ENCODE results near the gene GDF10. TPM values are rescaled to one million over a fixed set of nuclear protein-coding genes. Genes with fewer than 3 reads are reported as not detected.

The GDF10 gene
- total RNA-seq, 2 experiments from 2014 or later: 0.30 to 0.32 TPM

GRCh38 chr10:47258921-47259320 lies 41.1 kb upstream of the GDF10 start:
- DNase-seq: no peak
- peaks cover 87% of the 10 kb centered on the region for H3K4me1 Mint-ChIP-seq
- no peaks in the 10 kb centered on the region for H3K27me3 Mint-ChIP-seq
- H3K36me3 Mint-ChIP-seq (ENCODE audit: low read depth): peaks cover 2% of the 10 kb centered on the region
- POLR2A ChIA-PET: no interaction called here
- no peak overlapping the region for H3K4me3 Mint-ChIP-seq
- no peak for ATAC-seq
- CTCF ChIA-PET: interaction anchor here (0.6 to 2.4 kb wide), 2 partner anchors 16 to 104 kb away, joined by 3 to 7 read pairs; no protein-coding TSS in a partner anchor
- intact Hi-C loops (cut with DNase I, micrococcal nuclease): loop anchor here in 1 of 2 experiments (5.0 kb wide), 1 partner anchor 92 kb away; no protein-coding TSS in a partner anchor
- peak overlapping the region; percentile 35 for H3K27ac Mint-ChIP-seq
- no peaks in the 10 kb centered on the region for H3K9me3 Mint-ChIP-seq (ENCODE audit: low read depth)

- DNase-seq: no peak
- ATAC-seq: no peak
- H3K36me3 Mint-ChIP-seq (ENCODE audit: low read depth): peaks cover 2% of the 10 kb centered on the region
- H3K27ac Mint-ChIP-seq: no peak overlapping the region
- POLR2A ChIA-PET: no interaction called here
- H3K4me3 Mint-ChIP-seq: no peak overlapping the region
- H3K27me3 Mint-ChIP-seq: no peaks in the 10 kb centered on the region
- CTCF ChIA-PET: interaction anchor here (0.6 to 2.4 kb wide), 3 partner anchors 16 to 177 kb away, joined by 3 to 7 read pairs (median 4); no protein-coding TSS in a partner anchor
- H3K9me3 Mint-ChIP-seq (ENCODE audit: low read depth): no peaks in the 10 kb centered on the region
- peaks cover 91% of the 10 kb centered on the region for H3K4me1 Mint-ChIP-seq
- intact Hi-C loops (cut with DNase I, micrococcal nuclease): loop anchor here in 1 of 2 experiments (5.0 kb wide), 1 partner anchor 92 kb away; no protein-coding TSS in a partner anchor
These were observed 40.5 kb upstream of the GDF10 start for GRCh38 chr10:47259466-47259865.

- peak overlapping the region; percentile 97 for H3K27ac Mint-ChIP-seq
- CTCF ChIA-PET: interaction anchor here (0.6 to 2.4 kb wide), 9 partner anchors 11 to 1132 kb away, joined by 3 to 7 read pairs (median 3); no protein-coding TSS in a partner anchor
- no peaks in the 10 kb centered on the region for H3K27me3 Mint-ChIP-seq
- peaks cover 94% of the 10 kb centered on the region for H3K4me1 Mint-ChIP-seq
- peak; percentile 55 for DNase-seq
- POLR2A ChIA-PET: no interaction called here
- peak overlapping the region; percentile 23 for H3K4me3 Mint-ChIP-seq
- H3K9me3 Mint-ChIP-seq (ENCODE audit: low read depth): no peaks in the 10 kb centered on the region
- no peak for ATAC-seq
- intact Hi-C loops (cut with DNase I, micrococcal nuclease): loop anchor here in 1 of 2 experiments (5.0 kb wide), 2 partner anchors 52 to 93 kb away; no protein-coding TSS in a partner anchor
- peaks cover 6% of the 10 kb centered on the region for H3K36me3 Mint-ChIP-seq (ENCODE audit: low read depth)
These were observed 39.4 kb upstream of the GDF10 start for GRCh38 chr10:47260505-47261111.

GRCh38 chr10:47261121-47261520 lies 38.9 kb upstream of the GDF10 start:
- Mint-ChIP-seq H3K4me1 (peaks cover 94% of the 10 kb centered on the region), H3K27me3 (no peaks in the 10 kb centered on the region), H3K36me3 (ENCODE audit: low read depth) (peaks cover 10% of the 10 kb centered on the region), H3K9me3 (ENCODE audit: low read depth) (peaks cover 5% of the 10 kb centered on the region), H3K27ac (peak overlapping the region; percentile 97), H3K4me3 (peak overlapping the region; percentile 23)
- DNase-seq: peak; percentile 60
- POLR2A ChIA-PET: no interaction called here
- CTCF ChIA-PET: interaction anchor here (0.6 to 2.4 kb wide), 8 partner anchors 10 to 1132 kb away, joined by 3 to 7 read pairs (median 3); no protein-coding TSS in a partner anchor
- peak; percentile 57 for ATAC-seq
- intact Hi-C loops (cut with DNase I, micrococcal nuclease): loop anchor here in 1 of 2 experiments (5.0 kb wide), 2 partner anchors 51 to 94 kb away; no protein-coding TSS in a partner anchor

- intact Hi-C loops (cut with DNase I, micrococcal nuclease): loop anchor here in 1 of 2 experiments (5.0 kb wide), 2 partner anchors 51 to 94 kb away; no protein-coding TSS in a partner anchor
- DNase-seq (no peak), ATAC-seq (no peak)
- H3K4me1 Mint-ChIP-seq: peaks cover 91% of the 10 kb centered on the region
- H3K9me3 Mint-ChIP-seq (ENCODE audit: low read depth): peaks cover 7% of the 10 kb centered on the region
- ChIA-PET CTCF (interaction anchor here (0.6 to 1.6 kb wide), 3 partner anchors 21 to 178 kb away, joined by 3 read pairs; no protein-coding TSS in a partner anchor), POLR2A (no interaction called here)
- H3K27me3 Mint-ChIP-seq: no peaks in the 10 kb centered on the region
- H3K27ac Mint-ChIP-seq: peak overlapping the region; percentile 97
- peak overlapping the region; percentile 23 for H3K4me3 Mint-ChIP-seq
- H3K36me3 Mint-ChIP-seq (ENCODE audit: low read depth): peaks cover 10% of the 10 kb centered on the region
These were observed 38.4 kb upstream of the GDF10 start for GRCh38 chr10:47261556-47261955.

GRCh38 chr10:47262606-47263533 lies 37.1 kb upstream of the GDF10 start:
- ATAC-seq (no peak), DNase-seq (no peak)
- Mint-ChIP-seq H3K27me3 (no peaks in the 10 kb centered on the region), H3K4me3 (no peak overlapping the region), H3K36me3 (ENCODE audit: low read depth) (peaks cover 10% of the 10 kb centered on the region), H3K4me1 (peaks cover 85% of the 10 kb centered on the region), H3K9me3 (ENCODE audit: low read depth) (peaks cover 10% of the 10 kb centered on the region), H3K27ac (no peak overlapping the region)
- intact Hi-C loops (cut with DNase I, micrococcal nuclease): loop anchor here in 1 of 2 experiments (5.0 kb wide), 2 partner anchors 49 to 96 kb away; no protein-coding TSS in a partner anchor
- POLR2A ChIA-PET: no interaction called here
- CTCF ChIA-PET: interaction anchor here (0.6 to 1.0 kb wide), 2 partner anchors 57 to 97 kb away, joined by 3 read pairs; no protein-coding TSS in a partner anchor

GRCh38 chr10:47264797-47265281 lies 35.2 kb upstream of the GDF10 start:
- DNase-seq (peak; percentile 82), ATAC-seq (peak; percentile 83)
- peak overlapping the region; percentile 20 for H3K4me3 Mint-ChIP-seq
- peaks cover 10% of the 10 kb centered on the region for H3K36me3 Mint-ChIP-seq (ENCODE audit: low read depth)
- ChIA-PET CTCF (interaction anchor here (0.9 kb wide), 1 partner anchor 217 kb away, joined by 3 read pairs; no protein-coding TSS in a partner anchor), POLR2A (no interaction called here)
- H3K4me1 Mint-ChIP-seq: peaks cover 77% of the 10 kb centered on the region
- intact Hi-C loops (cut with DNase I, micrococcal nuclease): loop anchor here in 1 of 2 experiments (5.0 kb wide), 2 partner anchors 47 to 98 kb away; no protein-coding TSS in a partner anchor
- peaks cover 10% of the 10 kb centered on the region for H3K9me3 Mint-ChIP-seq (ENCODE audit: low read depth)
- H3K27ac Mint-ChIP-seq: peak overlapping the region; percentile 86
- no peaks in the 10 kb centered on the region for H3K27me3 Mint-ChIP-seq

- H3K36me3 Mint-ChIP-seq (ENCODE audit: low read depth): peaks cover 7% of the 10 kb centered on the region
- intact Hi-C loops (cut with DNase I, micrococcal nuclease): no loop called here
- CTCF ChIA-PET: no interaction called here
- no peak overlapping the region for H3K4me3 Mint-ChIP-seq
- ATAC-seq: no peak
- peaks cover 65% of the 10 kb centered on the region for H3K4me1 Mint-ChIP-seq
- H3K27ac Mint-ChIP-seq: no peak overlapping the region
- H3K27me3 Mint-ChIP-seq: no peaks in the 10 kb centered on the region
- no peak for DNase-seq
- H3K9me3 Mint-ChIP-seq (ENCODE audit: low read depth): peaks cover 10% of the 10 kb centered on the region
- POLR2A ChIA-PET: no interaction called here
These were observed 33.4 kb upstream of the GDF10 start for GRCh38 chr10:47266602-47267001.

GRCh38 chr10:47268696-47269095 lies 31.3 kb upstream of the GDF10 start:
- no peak for ATAC-seq
- POLR2A ChIA-PET: no interaction called here
- H3K9me3 Mint-ChIP-seq (ENCODE audit: low read depth): peaks cover 15% of the 10 kb centered on the region

GRCh38 chr10:47269294-47269693 lies 30.7 kb upstream of the GDF10 start:
- CTCF ChIA-PET: no interaction called here

More at GRCh38 chr10:47268696-47269095, 31.3 kb upstream of the GDF10 start:
- Mint-ChIP-seq H3K27me3 (no peaks in the 10 kb centered on the region), H3K36me3 (ENCODE audit: low read depth) (peaks cover 7% of the 10 kb centered on the region), H3K4me1 (peaks cover 48% of the 10 kb centered on the region), H3K4me3 (no peak overlapping the region), H3K27ac (no peak overlapping the region)
- DNase-seq: no peak
- CTCF ChIA-PET: interaction anchor here (0.7 kb wide), 1 partner anchor 19 kb away, joined by 3 read pairs; no protein-coding TSS in a partner anchor
- intact Hi-C loops (cut with DNase I, micrococcal nuclease): no loop called here

GRCh38 chr10:47276071-47276470 lies 23.9 kb upstream of the GDF10 start:
- no peaks in the 10 kb centered on the region for H3K36me3 Mint-ChIP-seq (ENCODE audit: low read depth)
- H3K9me3 Mint-ChIP-seq (ENCODE audit: low read depth): peaks cover 5% of the 10 kb centered on the region
- H3K4me3 Mint-ChIP-seq: no peak overlapping the region
- CTCF ChIA-PET: interaction anchor here (2.2 kb wide), 1 partner anchor 16 kb away, joined by 7 read pairs; no protein-coding TSS in a partner anchor
- peaks cover 26% of the 10 kb centered on the region for H3K4me1 Mint-ChIP-seq
- DNase-seq: no peak
- no peak overlapping the region for H3K27ac Mint-ChIP-seq
- H3K27me3 Mint-ChIP-seq: no peaks in the 10 kb centered on the region
- POLR2A ChIA-PET: no interaction called here
- ATAC-seq: no peak
- intact Hi-C loops (cut with DNase I, micrococcal nuclease): no loop called here

More at GRCh38 chr10:47269294-47269693, 30.7 kb upstream of the GDF10 start:
- Mint-ChIP-seq H3K4me1 (peaks cover 42% of the 10 kb centered on the region), H3K27ac (no peak overlapping the region), H3K4me3 (no peak overlapping the region), H3K9me3 (ENCODE audit: low read depth) (peaks cover 15% of the 10 kb centered on the region), H3K36me3 (ENCODE audit: low read depth) (peaks cover 7% of the 10 kb centered on the region), H3K27me3 (no peaks in the 10 kb centered on the region)
- POLR2A ChIA-PET: no interaction called here
- ATAC-seq (no peak), DNase-seq (no peak)
- intact Hi-C loops (cut with DNase I, micrococcal nuclease): no loop called here

Measured in activated CD4-positive, alpha-beta T cell treated with anti-CD3 and anti-CD28 coated beads for 36 hours (primary cell).